ENCODE data around the gene FGF14.

DNA sequence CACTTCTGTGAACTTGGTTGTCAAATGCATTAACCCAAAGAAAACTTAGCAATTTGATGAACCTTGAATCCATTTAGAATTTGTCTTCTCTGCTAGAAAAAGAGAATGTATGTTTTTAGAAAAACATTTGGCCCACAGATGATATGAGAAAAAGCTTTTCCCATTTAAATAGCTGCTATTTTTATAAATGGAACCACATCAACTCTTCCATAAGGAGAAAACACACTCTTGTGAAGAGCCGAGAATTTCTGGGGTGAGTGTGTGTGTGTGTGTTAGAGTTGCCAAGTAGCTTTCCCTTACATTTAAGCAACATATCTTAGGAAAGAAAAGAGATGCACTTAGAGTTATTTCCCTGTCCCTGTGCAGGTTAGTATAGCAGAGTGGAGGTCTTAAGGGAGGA lies 626.6 kb downstream of the FGF14 start:
- TF ChIP-seq, protein P1, sequence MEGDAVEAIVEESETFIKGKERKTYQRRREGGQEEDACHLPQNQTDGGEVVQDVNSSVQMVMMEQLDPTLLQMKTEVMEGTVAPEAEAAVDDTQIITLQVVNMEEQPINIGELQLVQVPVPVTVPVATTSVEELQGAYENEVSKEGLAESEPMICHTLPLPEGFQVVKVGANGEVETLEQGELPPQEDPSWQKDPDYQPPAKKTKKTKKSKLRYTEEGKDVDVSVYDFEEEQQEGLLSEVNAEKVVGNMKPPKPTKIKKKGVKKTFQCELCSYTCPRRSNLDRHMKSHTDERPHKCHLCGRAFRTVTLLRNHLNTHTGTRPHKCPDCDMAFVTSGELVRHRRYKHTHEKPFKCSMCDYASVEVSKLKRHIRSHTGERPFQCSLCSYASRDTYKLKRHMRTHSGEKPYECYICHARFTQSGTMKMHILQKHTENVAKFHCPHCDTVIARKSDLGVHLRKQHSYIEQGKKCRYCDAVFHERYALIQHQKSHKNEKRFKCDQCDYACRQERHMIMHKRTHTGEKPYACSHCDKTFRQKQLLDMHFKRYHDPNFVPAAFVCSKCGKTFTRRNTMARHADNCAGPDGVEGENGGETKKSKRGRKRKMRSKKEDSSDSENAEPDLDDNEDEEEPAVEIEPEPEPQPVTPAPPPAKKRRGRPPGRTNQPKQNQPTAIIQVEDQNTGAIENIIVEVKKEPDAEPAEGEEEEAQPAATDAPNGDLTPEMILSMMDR (IDR thresholded peaks at IDR 0.05; ENCODE audit: insufficient read depth, low read length, poor library complexity, severe bottlenecking) = no peak
- TF ChIP-seq EZH2phosphoT487 (conservative IDR thresholded peaks at IDR 0.05; ENCODE audit: low read length) = no peak
